Endodermal cell (in vitro differentiated cells): ENCODE data around the gene RTP3. TPM values are rescaled to one million over a fixed set of nuclear protein-coding genes. Genes with fewer than 3 reads are reported as not detected.
"Not testable (repeated sequence)": the region's sequence is repeated elsewhere in the genome, so short reads cannot be mapped to it uniquely, and the experiment has no call there.

Experiments used
- DNase-seq: peaks from one replicate; pipeline ENCODE4 v3.0.0-alpha.2; 2017
- H3K27ac ChIP-seq: 2 replicates; pipeline ENCODE4 v1.5.1; 2013; ENCODE audit warnings: mild to moderate bottlenecking, low read depth, low read length, moderate library complexity
- H3K27me3 ChIP-seq: 2 replicates; pipeline ENCODE4 v1.6.1; 2013; ENCODE audit warnings: mild to moderate bottlenecking, low read length, moderate library complexity; ENCODE audit not compliant: insufficient read depth, control insufficient read depth, poor library complexity, severe bottlenecking
- H3K36me3 ChIP-seq: 2 replicates; pipeline ENCODE4 v1.7.0; 2013; ENCODE audit warnings: mild to moderate bottlenecking, low read length, moderate library complexity; ENCODE audit not compliant: control insufficient read depth, insufficient read depth
- H3K4me1 ChIP-seq: one replicate; pipeline ENCODE4 v1.7.0; 2013; ENCODE audit warnings: low read length; ENCODE audit not compliant: control insufficient read depth, insufficient read depth
- H3K4me3 ChIP-seq: 2 replicates; pipeline ENCODE4 v1.5.1; 2013; ENCODE audit warnings: mild to moderate bottlenecking, low read length, moderate library complexity
- H3K9ac ChIP-seq: 2 replicates; pipeline ENCODE4 v1.6.1; 2013; ENCODE audit warnings: mild to moderate bottlenecking, low read length, moderate library complexity; ENCODE audit not compliant: poor library complexity, severe bottlenecking; ENCODE audit errors: extremely low read depth
- H3K9me3 ChIP-seq: 2 replicates; pipeline ENCODE4 v1.6.1; 2013; ENCODE audit warnings: mild to moderate bottlenecking, low read length, moderate library complexity; ENCODE audit not compliant: control insufficient read depth
- H3K27ac Mint-ChIP-seq: 2 replicates; pipeline ENCODE4 v1.8.0; 2020; ENCODE audit warnings: mixed read lengths
- H3K27me3 Mint-ChIP-seq: 2 replicates; pipeline ENCODE4 v1.8.0; 2021; ENCODE audit warnings: mild to moderate bottlenecking, mixed read lengths; ENCODE audit not compliant: insufficient read depth
- H3K36me3 Mint-ChIP-seq: 2 replicates; pipeline ENCODE4 v1.8.0; 2020; ENCODE audit warnings: low read depth, mixed read lengths
- H3K4me1 Mint-ChIP-seq: 2 replicates; pipeline ENCODE4 v1.8.0; 2020; ENCODE audit warnings: mixed read lengths
- H3K4me3 Mint-ChIP-seq: 2 replicates; pipeline ENCODE4 v1.8.0; 2020; ENCODE audit warnings: mild to moderate bottlenecking, moderate library complexity, mixed read lengths
- H3K9me3 Mint-ChIP-seq: 2 replicates; pipeline ENCODE4 v1.8.0; 2020; ENCODE audit warnings: mild to moderate bottlenecking, mixed read lengths
- CTCF ChIP-seq: fragments of 200-600 bp; sonication (generic); conservative IDR thresholded peaks from 2 replicates; pipeline ENCODE4 v1.5.0; 2021; ENCODE audit warnings: antibody characterized with exemption, mild to moderate bottlenecking
- WGBS, 2 experiments: methylation state at CpG; one replicate each; pipeline versions ENCODE4 v1.1.5 to v1.1.7; 2013; ENCODE audit warnings: missing lambda C conversion rate in 2 of 2, mixed read lengths in 1 of 2; ENCODE audit not compliant: insufficient coverage in 1 of 2, insufficient read length in 1 of 2; 5-methylcytosine and 5-hydroxymethylcytosine counted together
- total RNA-seq, 2 donors: library from RNA; stranded (reverse); fragmentation: NEBNext Ultra II Directional in 1 of 2; extraction: Animal tissue kit (Norgen Biotek cat#: 25700) in 1 of 2; gene quantifications; 2 replicates in 1 of 2; 3 replicates in 1 of 2; pipeline ENCODE4 v1.2.1, GENCODE V29; 2021

RTP3 gene
- total RNA-seq, 2 donors from 2014 or later: not detected

- Histone ChIP-seq H3K4me3 (no peak overlapping the region), H3K27me3 (no peaks in the 10 kb centered on the region), H3K36me3 (peaks cover 17% of the 10 kb centered on the region), H3K27ac (no peak overlapping the region), H3K4me1 (no peaks in the 10 kb centered on the region), H3K9me3 (no peaks in the 10 kb centered on the region), H3K9ac (no peak overlapping the region)
- H3K4me1 Mint-ChIP-seq: no peaks in the 10 kb centered on the region
- no peak for TF ChIP-seq CTCF
- no peaks in the 10 kb centered on the region for H3K9me3 Mint-ChIP-seq
- no peak for DNase-seq
- H3K27me3 Mint-ChIP-seq: no peaks in the 10 kb centered on the region
- no peak overlapping the region for H3K27ac Mint-ChIP-seq
- H3K36me3 Mint-ChIP-seq: peaks cover 44% of the 10 kb centered on the region
- no peak overlapping the region for H3K4me3 Mint-ChIP-seq
- WGBS, 2 experiments: 100% methylated on average over 1 of the region's 2 CpGs; no CpG with 5 or more reads in 1 of the 2 experiments
Observed at GRCh38 chr3:46519952-46520351, 22.2 kb downstream of the RTP3 start.

- Histone ChIP-seq H3K27ac (no peak overlapping the region), H3K4me1 (no peaks in the 10 kb centered on the region), H3K4me3 (no peak overlapping the region), H3K27me3 (no peaks in the 10 kb centered on the region), H3K9ac (no peak overlapping the region), H3K9me3 (no peaks in the 10 kb centered on the region), H3K36me3 (peaks cover 22% of the 10 kb centered on the region)
- WGBS, 2 experiments: 89 to 97% methylated on average over 3 of the region's 3 CpGs
- H3K27ac Mint-ChIP-seq: no peak overlapping the region
- H3K27me3 Mint-ChIP-seq: no peaks in the 10 kb centered on the region
- no peak for DNase-seq
- H3K4me3 Mint-ChIP-seq: no peak overlapping the region
- peaks cover 44% of the 10 kb centered on the region for H3K36me3 Mint-ChIP-seq
- no peak for TF ChIP-seq CTCF
- no peaks in the 10 kb centered on the region for H3K9me3 Mint-ChIP-seq
- no peaks in the 10 kb centered on the region for H3K4me1 Mint-ChIP-seq
Observed at GRCh38 chr3:46520531-46520930, 22.8 kb downstream of the RTP3 start.

- Mint-ChIP-seq H3K4me3 (no peak overlapping the region), H3K27ac (no peak overlapping the region), H3K9me3 (no peaks in the 10 kb centered on the region), H3K36me3 (peaks cover 44% of the 10 kb centered on the region), H3K27me3 (no peaks in the 10 kb centered on the region), H3K4me1 (no peaks in the 10 kb centered on the region)
- TF ChIP-seq CTCF: no peak
- Histone ChIP-seq H3K4me3 (no peak overlapping the region), H3K4me1 (no peaks in the 10 kb centered on the region), H3K27me3 (no peaks in the 10 kb centered on the region), H3K36me3 (peaks cover 22% of the 10 kb centered on the region), H3K27ac (no peak overlapping the region), H3K9me3 (no peaks in the 10 kb centered on the region), H3K9ac (no peak overlapping the region)
- DNase-seq: no peak
- WGBS, 2 experiments: 82 to 86% methylated on average over 7 to 9 of the region's 9 CpGs
Observed at GRCh38 chr3:46521096-46521495, 23.3 kb downstream of the RTP3 start.

- 100% methylated on average over 1 to 2 of the region's 4 CpGs for WGBS, 2 experiments
- H3K4me1 Mint-ChIP-seq, H3K4me3 Mint-ChIP-seq, H3K9me3 Mint-ChIP-seq, H3K9ac ChIP-seq, H3K9me3 ChIP-seq, H3K27ac Mint-ChIP-seq, H3K4me3 ChIP-seq, H3K27me3 Mint-ChIP-seq, H3K4me1 ChIP-seq, DNase-seq, H3K27ac ChIP-seq, H3K27me3 ChIP-seq: not testable (repeated sequence)
- peaks cover 46% of the 10 kb centered on the region for H3K36me3 Mint-ChIP-seq
- peaks cover 31% of the 10 kb centered on the region for H3K36me3 ChIP-seq
Observed at GRCh38 chr3:46522201-46522600, 24.4 kb downstream of the RTP3 start.
